WTC11 (cell line): ENCODE data around the gene TNIK. TPM values are rescaled to one million over a fixed set of nuclear protein-coding genes. Genes with fewer than 3 reads are reported as not detected.

Source experiments
- ATAC-seq: fragments of 200-7000 bp; cut with Tn5 transposase; 2 replicates; pipeline ENCODE4 v1.10.0; 2021; ENCODE audit warnings: mild to moderate bottlenecking, moderate library complexity
- CTCF ChIA-PET: fragments of 300-600 bp; sonication (Branson Sonifier 250); formaldehyde crosslinking; loops from one replicate; lab custom pipeline; 2021; ENCODE audit warnings: antibody characterized with exemption; lab: Charles Lee
- POLR2A ChIA-PET: fragments of 350-600 bp; sonication (Branson Sonifier 250); formaldehyde crosslinking; loops from one replicate; lab custom pipeline; 2021; ENCODE audit warnings: antibody characterized with exemption; lab: Charles Lee
- DNase-seq: peaks from one replicate; pipeline ENCODE4 v3.0.0; 2021; ENCODE audit warnings: low spot score
- H3K27ac Mint-ChIP-seq: 2 replicates; pipeline ENCODE4 v1.8.0; 2021; ENCODE audit warnings: mixed read lengths
- H3K27me3 Mint-ChIP-seq: 2 replicates; pipeline ENCODE4 v1.8.0; 2021; ENCODE audit warnings: low read depth, mild to moderate bottlenecking, moderate library complexity, mixed read lengths
- H3K36me3 Mint-ChIP-seq: 2 replicates; pipeline ENCODE4 v1.8.0; 2021; ENCODE audit warnings: mixed read lengths
- H3K4me1 Mint-ChIP-seq: 2 replicates; pipeline ENCODE4 v1.8.0; 2022; ENCODE audit warnings: mixed read lengths
- H3K4me3 Mint-ChIP-seq: 2 replicates; pipeline ENCODE4 v1.8.0; 2021; ENCODE audit warnings: mild to moderate bottlenecking, moderate library complexity, mixed read lengths
- H3K9me3 Mint-ChIP-seq: 2 replicates; pipeline ENCODE4 v1.8.0; 2021; ENCODE audit warnings: mixed read lengths
- ATF1 ChIP-seq: sonication (generic); formaldehyde crosslinking; IDR thresholded peaks from 2 replicates; pipeline ENCODE4 v1.8.1; 2023; ENCODE audit warnings: mild to moderate bottlenecking, moderate library complexity, missing genetic modification reagents
- ESRRA ChIP-seq: sonication (generic); formaldehyde crosslinking; IDR thresholded peaks from 2 replicates; pipeline ENCODE4 v1.8.1; 2022; ENCODE audit warnings: mild to moderate bottlenecking, missing genetic modification reagents, borderline replicate concordance
- JUN ChIP-seq: sonication (generic); formaldehyde crosslinking; IDR thresholded peaks from 2 replicates; pipeline ENCODE4 v1.8.0; 2023; ENCODE audit warnings: mild to moderate bottlenecking, missing genetic modification reagents
- SMAD3 ChIP-seq: sonication (generic); formaldehyde crosslinking; IDR thresholded peaks from 2 replicates; pipeline ENCODE4 v1.8.0; 2022; ENCODE audit warnings: missing genetic modification reagents, mild to moderate bottlenecking, borderline replicate concordance
- TEAD1 ChIP-seq: sonication (generic); formaldehyde crosslinking; IDR thresholded peaks from 2 replicates; pipeline ENCODE4 v1.8.0; 2022; ENCODE audit warnings: mild to moderate bottlenecking, missing genetic modification reagents
- ZNF317 ChIP-seq: sonication (generic); formaldehyde crosslinking; IDR thresholded peaks from 2 replicates; pipeline ENCODE4 v1.8.1; 2023; ENCODE audit warnings: low read depth, mild to moderate bottlenecking, moderate library complexity, missing genetic modification reagents, borderline replicate concordance
- ZNF396 ChIP-seq: fragments of 250-450 bp; sonication (Bioruptor Pico); IDR thresholded peaks from 2 replicates; pipeline ENCODE4 v1.8.0; 2021; ENCODE audit warnings: mild to moderate bottlenecking, moderate library complexity, borderline replicate concordance
- total RNA-seq: library from RNA; stranded (reverse); gene quantifications from 3 replicates; pipeline ENCODE4 v1.2.3, GENCODE V29; 2021
- TF ChIP-seq, protein P1 (sequence below): sonication (generic); formaldehyde crosslinking; IDR thresholded peaks from 2 replicates; pipeline ENCODE4 v1.8.0; 2023; ENCODE audit warnings: missing genetic modification reagents, mild to moderate bottlenecking, borderline replicate concordance
- TF ChIP-seq, protein P2 (sequence below): sonication (generic); formaldehyde crosslinking; IDR thresholded peaks from 2 replicates; pipeline ENCODE4 v1.8.1; 2023; ENCODE audit warnings: mild to moderate bottlenecking, moderate library complexity, missing genetic modification reagents
- TF ChIP-seq, protein P3 (sequence below): fragments of 200-600 bp; IDR thresholded peaks from 2 replicates; pipeline ENCODE4 v1.8.0; 2022; ENCODE audit warnings: antibody characterized with exemption
- TF ChIP-seq, protein P4 (sequence below): sonication (generic); formaldehyde crosslinking; conservative IDR thresholded peaks from 2 replicates; pipeline ENCODE4 v1.8.1; 2022; ENCODE audit warnings: mild to moderate bottlenecking, missing genetic modification reagents
- TF ChIP-seq, protein P5 (sequence below): sonication (generic); formaldehyde crosslinking; conservative IDR thresholded peaks from 2 replicates; pipeline ENCODE4 v1.8.1; 2023; ENCODE audit warnings: mild to moderate bottlenecking, low read depth, missing genetic modification reagents, moderate library complexity
- TF ChIP-seq, protein P6 (sequence below): fragments of 250-450 bp; sonication (Bioruptor Pico); conservative IDR thresholded peaks from 2 replicates; pipeline ENCODE4 v1.9.0; 2021; ENCODE audit warnings: mild to moderate bottlenecking
- TF ChIP-seq, protein P7 (sequence below): sonication (generic); formaldehyde crosslinking; IDR thresholded peaks from 2 replicates; pipeline ENCODE4 v1.8.1; 2023; ENCODE audit warnings: mild to moderate bottlenecking, missing genetic modification reagents, borderline replicate concordance
- TF ChIP-seq, protein P8 (sequence below): sonication (generic); formaldehyde crosslinking; IDR thresholded peaks from 2 replicates; pipeline ENCODE4 v1.8.1; 2022; ENCODE audit warnings: missing genetic modification reagents, borderline replicate concordance
- TF ChIP-seq, protein P9 (sequence below): sonication (generic); formaldehyde crosslinking; IDR thresholded peaks from 2 replicates; pipeline ENCODE4 v1.8.1; 2023; ENCODE audit warnings: mild to moderate bottlenecking, missing genetic modification reagents

The TNIK gene
- total RNA-seq, 1 experiment from 2014 or later: 50.3 TPM

DNA sequence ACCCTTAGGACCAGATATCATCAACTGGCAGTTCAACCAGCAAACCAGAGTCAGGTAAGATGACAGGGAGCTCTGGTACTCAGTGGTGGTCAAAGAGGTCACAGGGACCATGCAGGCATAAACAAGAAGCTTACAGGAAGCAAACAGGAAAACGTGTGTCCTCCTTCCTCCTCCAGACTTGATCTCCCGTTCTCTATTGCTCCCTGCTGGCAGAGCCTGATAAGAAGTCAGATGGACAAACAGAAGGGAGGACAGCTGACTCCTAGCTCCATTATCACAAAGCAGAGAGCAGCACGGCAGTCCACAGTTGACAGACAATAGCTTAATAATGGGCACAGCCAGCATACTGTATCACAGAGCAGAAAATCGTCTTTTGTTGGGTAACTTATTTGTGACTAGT, 277.2 kb downstream of the TNIK start:
- CTCF ChIA-PET: interaction anchor here (0.7 to 2.7 kb wide), 4 partner anchors 11 to 221 kb away, joined by 3 to 10 read pairs (median 4); no protein-coding TSS in a partner anchor
- no peak for TF ChIP-seq ZNF396
- TF ChIP-seq, protein P1, sequence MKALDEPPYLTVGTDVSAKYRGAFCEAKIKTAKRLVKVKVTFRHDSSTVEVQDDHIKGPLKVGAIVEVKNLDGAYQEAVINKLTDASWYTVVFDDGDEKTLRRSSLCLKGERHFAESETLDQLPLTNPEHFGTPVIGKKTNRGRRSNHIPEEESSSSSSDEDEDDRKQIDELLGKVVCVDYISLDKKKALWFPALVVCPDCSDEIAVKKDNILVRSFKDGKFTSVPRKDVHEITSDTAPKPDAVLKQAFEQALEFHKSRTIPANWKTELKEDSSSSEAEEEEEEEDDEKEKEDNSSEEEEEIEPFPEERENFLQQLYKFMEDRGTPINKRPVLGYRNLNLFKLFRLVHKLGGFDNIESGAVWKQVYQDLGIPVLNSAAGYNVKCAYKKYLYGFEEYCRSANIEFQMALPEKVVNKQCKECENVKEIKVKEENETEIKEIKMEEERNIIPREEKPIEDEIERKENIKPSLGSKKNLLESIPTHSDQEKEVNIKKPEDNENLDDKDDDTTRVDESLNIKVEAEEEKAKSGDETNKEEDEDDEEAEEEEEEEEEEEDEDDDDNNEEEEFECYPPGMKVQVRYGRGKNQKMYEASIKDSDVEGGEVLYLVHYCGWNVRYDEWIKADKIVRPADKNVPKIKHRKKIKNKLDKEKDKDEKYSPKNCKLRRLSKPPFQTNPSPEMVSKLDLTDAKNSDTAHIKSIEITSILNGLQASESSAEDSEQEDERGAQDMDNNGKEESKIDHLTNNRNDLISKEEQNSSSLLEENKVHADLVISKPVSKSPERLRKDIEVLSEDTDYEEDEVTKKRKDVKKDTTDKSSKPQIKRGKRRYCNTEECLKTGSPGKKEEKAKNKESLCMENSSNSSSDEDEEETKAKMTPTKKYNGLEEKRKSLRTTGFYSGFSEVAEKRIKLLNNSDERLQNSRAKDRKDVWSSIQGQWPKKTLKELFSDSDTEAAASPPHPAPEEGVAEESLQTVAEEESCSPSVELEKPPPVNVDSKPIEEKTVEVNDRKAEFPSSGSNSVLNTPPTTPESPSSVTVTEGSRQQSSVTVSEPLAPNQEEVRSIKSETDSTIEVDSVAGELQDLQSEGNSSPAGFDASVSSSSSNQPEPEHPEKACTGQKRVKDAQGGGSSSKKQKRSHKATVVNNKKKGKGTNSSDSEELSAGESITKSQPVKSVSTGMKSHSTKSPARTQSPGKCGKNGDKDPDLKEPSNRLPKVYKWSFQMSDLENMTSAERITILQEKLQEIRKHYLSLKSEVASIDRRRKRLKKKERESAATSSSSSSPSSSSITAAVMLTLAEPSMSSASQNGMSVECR (CRISPR knock-in tag): no peak
- TF ChIP-seq JUN (CRISPR knock-in tag): no peak
- TF ChIP-seq TEAD1 (CRISPR knock-in tag): no peak
- TF ChIP-seq, protein P2, sequence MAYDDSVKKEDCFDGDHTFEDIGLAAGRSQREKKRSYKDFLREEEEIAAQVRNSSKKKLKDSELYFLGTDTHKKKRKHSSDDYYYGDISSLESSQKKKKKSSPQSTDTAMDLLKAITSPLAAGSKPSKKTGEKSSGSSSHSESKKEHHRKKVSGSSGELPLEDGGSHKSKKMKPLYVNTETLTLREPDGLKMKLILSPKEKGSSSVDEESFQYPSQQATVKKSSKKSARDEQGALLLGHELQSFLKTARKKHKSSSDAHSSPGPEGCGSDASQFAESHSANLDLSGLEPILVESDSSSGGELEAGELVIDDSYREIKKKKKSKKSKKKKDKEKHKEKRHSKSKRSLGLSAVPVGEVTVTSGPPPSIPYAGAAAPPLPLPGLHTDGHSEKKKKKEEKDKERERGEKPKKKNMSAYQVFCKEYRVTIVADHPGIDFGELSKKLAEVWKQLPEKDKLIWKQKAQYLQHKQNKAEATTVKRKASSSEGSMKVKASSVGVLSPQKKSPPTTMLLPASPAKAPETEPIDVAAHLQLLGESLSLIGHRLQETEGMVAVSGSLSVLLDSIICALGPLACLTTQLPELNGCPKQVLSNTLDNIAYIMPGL (CRISPR knock-in tag): no peak
- TF ChIP-seq, protein P3, sequence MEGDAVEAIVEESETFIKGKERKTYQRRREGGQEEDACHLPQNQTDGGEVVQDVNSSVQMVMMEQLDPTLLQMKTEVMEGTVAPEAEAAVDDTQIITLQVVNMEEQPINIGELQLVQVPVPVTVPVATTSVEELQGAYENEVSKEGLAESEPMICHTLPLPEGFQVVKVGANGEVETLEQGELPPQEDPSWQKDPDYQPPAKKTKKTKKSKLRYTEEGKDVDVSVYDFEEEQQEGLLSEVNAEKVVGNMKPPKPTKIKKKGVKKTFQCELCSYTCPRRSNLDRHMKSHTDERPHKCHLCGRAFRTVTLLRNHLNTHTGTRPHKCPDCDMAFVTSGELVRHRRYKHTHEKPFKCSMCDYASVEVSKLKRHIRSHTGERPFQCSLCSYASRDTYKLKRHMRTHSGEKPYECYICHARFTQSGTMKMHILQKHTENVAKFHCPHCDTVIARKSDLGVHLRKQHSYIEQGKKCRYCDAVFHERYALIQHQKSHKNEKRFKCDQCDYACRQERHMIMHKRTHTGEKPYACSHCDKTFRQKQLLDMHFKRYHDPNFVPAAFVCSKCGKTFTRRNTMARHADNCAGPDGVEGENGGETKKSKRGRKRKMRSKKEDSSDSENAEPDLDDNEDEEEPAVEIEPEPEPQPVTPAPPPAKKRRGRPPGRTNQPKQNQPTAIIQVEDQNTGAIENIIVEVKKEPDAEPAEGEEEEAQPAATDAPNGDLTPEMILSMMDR: no peak
- TF ChIP-seq, protein P4, sequence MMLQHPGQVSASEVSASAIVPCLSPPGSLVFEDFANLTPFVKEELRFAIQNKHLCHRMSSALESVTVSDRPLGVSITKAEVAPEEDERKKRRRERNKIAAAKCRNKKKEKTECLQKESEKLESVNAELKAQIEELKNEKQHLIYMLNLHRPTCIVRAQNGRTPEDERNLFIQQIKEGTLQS (CRISPR knock-in tag): no peak
- no peak for TF ChIP-seq ATF1 (CRISPR knock-in tag)
- TF ChIP-seq, protein P5, sequence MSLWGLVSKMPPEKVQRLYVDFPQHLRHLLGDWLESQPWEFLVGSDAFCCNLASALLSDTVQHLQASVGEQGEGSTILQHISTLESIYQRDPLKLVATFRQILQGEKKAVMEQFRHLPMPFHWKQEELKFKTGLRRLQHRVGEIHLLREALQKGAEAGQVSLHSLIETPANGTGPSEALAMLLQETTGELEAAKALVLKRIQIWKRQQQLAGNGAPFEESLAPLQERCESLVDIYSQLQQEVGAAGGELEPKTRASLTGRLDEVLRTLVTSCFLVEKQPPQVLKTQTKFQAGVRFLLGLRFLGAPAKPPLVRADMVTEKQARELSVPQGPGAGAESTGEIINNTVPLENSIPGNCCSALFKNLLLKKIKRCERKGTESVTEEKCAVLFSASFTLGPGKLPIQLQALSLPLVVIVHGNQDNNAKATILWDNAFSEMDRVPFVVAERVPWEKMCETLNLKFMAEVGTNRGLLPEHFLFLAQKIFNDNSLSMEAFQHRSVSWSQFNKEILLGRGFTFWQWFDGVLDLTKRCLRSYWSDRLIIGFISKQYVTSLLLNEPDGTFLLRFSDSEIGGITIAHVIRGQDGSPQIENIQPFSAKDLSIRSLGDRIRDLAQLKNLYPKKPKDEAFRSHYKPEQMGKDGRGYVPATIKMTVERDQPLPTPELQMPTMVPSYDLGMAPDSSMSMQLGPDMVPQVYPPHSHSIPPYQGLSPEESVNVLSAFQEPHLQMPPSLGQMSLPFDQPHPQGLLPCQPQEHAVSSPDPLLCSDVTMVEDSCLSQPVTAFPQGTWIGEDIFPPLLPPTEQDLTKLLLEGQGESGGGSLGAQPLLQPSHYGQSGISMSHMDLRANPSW (CRISPR knock-in tag): no peak
- TF ChIP-seq, protein P6, sequence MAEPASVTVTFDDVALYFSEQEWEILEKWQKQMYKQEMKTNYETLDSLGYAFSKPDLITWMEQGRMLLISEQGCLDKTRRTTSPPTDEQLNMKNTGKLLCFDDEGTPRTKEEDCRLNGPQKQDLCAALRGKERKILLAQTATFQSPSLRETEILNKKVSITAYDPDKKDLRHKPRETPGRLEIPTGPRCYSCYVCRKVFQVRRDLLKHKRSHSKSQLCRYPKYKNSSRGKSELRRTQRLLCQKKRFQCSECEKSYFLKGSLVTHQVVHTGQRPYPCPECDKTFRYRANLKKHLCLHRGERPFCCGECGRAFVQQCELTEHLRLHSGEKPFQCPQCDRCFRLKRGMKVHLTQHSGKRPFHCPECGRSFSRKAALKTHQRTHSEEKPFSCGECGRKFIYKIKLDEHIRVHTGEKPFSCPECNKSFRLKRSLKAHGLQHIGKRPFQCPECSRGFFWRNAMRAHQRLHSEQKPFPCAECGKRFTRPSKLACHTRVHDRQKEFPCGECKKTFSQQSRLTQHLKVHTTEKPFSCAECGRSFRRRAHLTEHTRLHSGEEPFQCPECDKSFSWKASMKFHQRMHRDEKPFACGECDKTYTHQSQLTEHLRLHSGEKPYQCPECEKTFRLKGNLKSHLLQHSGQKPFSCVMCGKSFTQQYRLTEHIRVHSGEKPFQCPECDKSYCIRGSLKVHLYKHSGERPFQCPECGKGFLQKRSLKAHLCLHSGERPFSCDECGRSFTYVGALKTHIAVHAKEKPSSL (CRISPR knock-in tag): no peak
- TF ChIP-seq, protein P7, sequence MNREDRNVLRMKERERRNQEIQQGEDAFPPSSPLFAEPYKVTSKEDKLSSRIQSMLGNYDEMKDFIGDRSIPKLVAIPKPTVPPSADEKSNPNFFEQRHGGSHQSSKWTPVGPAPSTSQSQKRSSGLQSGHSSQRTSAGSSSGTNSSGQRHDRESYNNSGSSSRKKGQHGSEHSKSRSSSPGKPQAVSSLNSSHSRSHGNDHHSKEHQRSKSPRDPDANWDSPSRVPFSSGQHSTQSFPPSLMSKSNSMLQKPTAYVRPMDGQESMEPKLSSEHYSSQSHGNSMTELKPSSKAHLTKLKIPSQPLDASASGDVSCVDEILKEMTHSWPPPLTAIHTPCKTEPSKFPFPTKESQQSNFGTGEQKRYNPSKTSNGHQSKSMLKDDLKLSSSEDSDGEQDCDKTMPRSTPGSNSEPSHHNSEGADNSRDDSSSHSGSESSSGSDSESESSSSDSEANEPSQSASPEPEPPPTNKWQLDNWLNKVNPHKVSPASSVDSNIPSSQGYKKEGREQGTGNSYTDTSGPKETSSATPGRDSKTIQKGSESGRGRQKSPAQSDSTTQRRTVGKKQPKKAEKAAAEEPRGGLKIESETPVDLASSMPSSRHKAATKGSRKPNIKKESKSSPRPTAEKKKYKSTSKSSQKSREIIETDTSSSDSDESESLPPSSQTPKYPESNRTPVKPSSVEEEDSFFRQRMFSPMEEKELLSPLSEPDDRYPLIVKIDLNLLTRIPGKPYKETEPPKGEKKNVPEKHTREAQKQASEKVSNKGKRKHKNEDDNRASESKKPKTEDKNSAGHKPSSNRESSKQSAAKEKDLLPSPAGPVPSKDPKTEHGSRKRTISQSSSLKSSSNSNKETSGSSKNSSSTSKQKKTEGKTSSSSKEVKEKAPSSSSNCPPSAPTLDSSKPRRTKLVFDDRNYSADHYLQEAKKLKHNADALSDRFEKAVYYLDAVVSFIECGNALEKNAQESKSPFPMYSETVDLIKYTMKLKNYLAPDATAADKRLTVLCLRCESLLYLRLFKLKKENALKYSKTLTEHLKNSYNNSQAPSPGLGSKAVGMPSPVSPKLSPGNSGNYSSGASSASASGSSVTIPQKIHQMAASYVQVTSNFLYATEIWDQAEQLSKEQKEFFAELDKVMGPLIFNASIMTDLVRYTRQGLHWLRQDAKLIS (CRISPR knock-in tag): no peak
- TF ChIP-seq, protein P8, sequence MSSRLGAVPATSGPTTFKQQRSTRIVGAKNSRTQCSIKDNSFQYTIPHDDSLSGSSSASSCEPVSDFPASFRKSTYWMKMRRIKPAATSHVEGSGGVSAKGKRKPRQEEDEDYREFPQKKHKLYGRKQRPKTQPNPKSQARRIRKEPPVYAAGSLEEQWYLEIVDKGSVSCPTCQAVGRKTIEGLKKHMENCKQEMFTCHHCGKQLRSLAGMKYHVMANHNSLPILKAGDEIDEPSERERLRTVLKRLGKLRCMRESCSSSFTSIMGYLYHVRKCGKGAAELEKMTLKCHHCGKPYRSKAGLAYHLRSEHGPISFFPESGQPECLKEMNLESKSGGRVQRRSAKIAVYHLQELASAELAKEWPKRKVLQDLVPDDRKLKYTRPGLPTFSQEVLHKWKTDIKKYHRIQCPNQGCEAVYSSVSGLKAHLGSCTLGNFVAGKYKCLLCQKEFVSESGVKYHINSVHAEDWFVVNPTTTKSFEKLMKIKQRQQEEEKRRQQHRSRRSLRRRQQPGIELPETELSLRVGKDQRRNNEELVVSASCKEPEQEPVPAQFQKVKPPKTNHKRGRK (CRISPR knock-in tag): no peak
- TF ChIP-seq, protein P9, sequence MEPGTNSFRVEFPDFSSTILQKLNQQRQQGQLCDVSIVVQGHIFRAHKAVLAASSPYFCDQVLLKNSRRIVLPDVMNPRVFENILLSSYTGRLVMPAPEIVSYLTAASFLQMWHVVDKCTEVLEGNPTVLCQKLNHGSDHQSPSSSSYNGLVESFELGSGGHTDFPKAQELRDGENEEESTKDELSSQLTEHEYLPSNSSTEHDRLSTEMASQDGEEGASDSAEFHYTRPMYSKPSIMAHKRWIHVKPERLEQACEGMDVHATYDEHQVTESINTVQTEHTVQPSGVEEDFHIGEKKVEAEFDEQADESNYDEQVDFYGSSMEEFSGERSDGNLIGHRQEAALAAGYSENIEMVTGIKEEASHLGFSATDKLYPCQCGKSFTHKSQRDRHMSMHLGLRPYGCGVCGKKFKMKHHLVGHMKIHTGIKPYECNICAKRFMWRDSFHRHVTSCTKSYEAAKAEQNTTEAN: no peak
- no peak for TF ChIP-seq SMAD3 (CRISPR knock-in tag)
- no peak for TF ChIP-seq ZNF317
- TF ChIP-seq ESRRA (CRISPR knock-in tag): no peak

More for the DNA sequence above, 277.2 kb downstream of the TNIK start:
- POLR2A ChIA-PET: no interaction called here
- Mint-ChIP-seq H3K27me3 (no peaks in the 10 kb centered on the region), H3K9me3 (no peaks in the 10 kb centered on the region), H3K4me1 (peaks cover 27% of the 10 kb centered on the region), H3K4me3 (no peak overlapping the region), H3K27ac (no peak overlapping the region), H3K36me3 (peaks cover 8% of the 10 kb centered on the region)
- DNase-seq: no peak
- no peak for ATAC-seq
